Fibroblast of skin of left quadriceps (primary cell): ENCODE measurements around the gene KCP.

ENCODE experiments used
- DNase-seq, 2 experiments: peaks; one replicate each; pipeline ENCODE4 v3.0.0-alpha.2; 2013; ENCODE audit warnings: low read depth in 2 of 2

The KCP gene

GRCh38 chr7:128906766-128907559, 3.5 kb downstream of the KCP start:
- no peak for DNase-seq

- DNase-seq, result no peak
Measured at GRCh38 chr7:128906001-128906765, 4.3 kb downstream of the KCP start.

- peak in 1 of 2 experiments; percentile 10 for DNase-seq
Measured at GRCh38 chr7:128904381-128905197, 5.9 kb downstream of the KCP start.

- DNase-seq, result no peak
Measured at GRCh38 chr7:128903621-128904361, 6.7 kb downstream of the KCP start.

GRCh38 chr7:128902761-128903585, 7.5 kb downstream of the KCP start:
- DNase-seq, result no peak

GRCh38 chr7:128900237-128900636, 10.3 kb downstream of the KCP start:
- no peak for DNase-seq

- no peak for DNase-seq
Measured at GRCh38 chr7:128899392-128899791, 11.1 kb downstream of the KCP start.

GRCh38 chr7:128895320-128895719, 15.2 kb downstream of the KCP start:
- no peak for DNase-seq

GRCh38 chr7:128894101-128894440, 16.4 kb downstream of the KCP start:
- no peak for DNase-seq

GRCh38 chr7:128893251-128894100, 17.0 kb downstream of the KCP start:
- no peak for DNase-seq

GRCh38 chr7:128892521-128893250, 17.8 kb downstream of the KCP start:
- no peak for DNase-seq

- DNase-seq, result no peak
Measured at GRCh38 chr7:128891942-128892269, 18.6 kb downstream of the KCP start.

GRCh38 chr7:128891110-128891941, 19.2 kb downstream of the KCP start:
- no peak for DNase-seq

- no peak for DNase-seq
Measured at GRCh38 chr7:128890306-128891109, 20.0 kb downstream of the KCP start.

- no peak for DNase-seq
Measured at GRCh38 chr7:128889121-128889520, 21.4 kb downstream of the KCP start.

GRCh38 chr7:128888756-128889095, 21.8 kb downstream of the KCP start:
- no peak for DNase-seq

GRCh38 chr7:128888039-128888755, 22.3 kb downstream of the KCP start:
- no peak for DNase-seq
